HTR-8/SVneo (cell line): ENCODE results near the gene DDX39A.
A peak's percentile ranks its signal among the peaks of the same experiment; 100 is the strongest.
"Not testable (repeated sequence)": the region's sequence is repeated elsewhere in the genome, so short reads cannot be mapped to it uniquely, and the experiment has no call there.

Experiments used
- DNase-seq: peaks from one replicate; pipeline ENCODE4 v3.0.0; 2011; ENCODE audit warnings: low spot score, mixed read lengths; ENCODE audit not compliant: insufficient read length
- FAIRE-seq: peaks from 2 replicates; lab custom pipeline; 2011; peaks lifted over from hg19 to GRCh38; lab: Jason Lieb, UNC

The DDX39A gene

DNA sequence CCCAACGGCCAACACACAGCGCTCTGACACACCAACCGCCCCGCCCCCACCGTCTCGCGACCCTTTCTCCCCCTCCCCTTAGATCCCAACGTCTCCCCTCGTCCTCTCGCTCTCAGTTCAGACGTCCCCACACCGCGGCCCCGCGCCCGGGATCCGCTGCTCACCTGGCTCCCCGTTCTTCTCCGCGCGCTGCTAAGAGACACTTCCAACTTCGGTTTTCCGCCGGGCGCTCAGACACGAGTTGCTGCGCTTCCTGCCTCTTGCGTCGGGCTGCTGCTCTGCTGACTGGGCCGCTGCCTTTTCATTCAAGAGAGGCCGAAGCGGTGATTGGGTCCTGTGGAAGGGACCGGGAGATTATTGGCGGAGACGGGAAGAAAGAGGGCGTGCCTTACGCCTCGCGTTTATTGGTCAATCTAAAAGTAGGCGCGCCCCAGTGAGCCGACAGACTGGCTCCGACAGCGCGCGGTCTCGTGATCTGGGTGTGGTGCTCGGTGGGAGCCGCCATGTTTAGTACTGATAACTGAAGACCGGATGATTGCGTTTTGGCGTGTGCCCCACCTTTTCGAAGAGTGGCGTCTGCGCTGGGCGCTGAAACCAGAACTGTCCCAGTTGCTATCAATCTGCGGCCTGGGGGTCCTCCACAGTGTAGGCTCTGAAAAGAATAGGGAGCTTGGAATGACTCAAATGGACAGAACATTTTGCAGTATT, at the start of gene DDX39A:
Gene DDX39A, minus strand, starts transcription at position 236 of the 708 bp plus-strand sequence. CDS start 6,121 bp downstream, outside the sequence.
- FAIRE-seq = peak; percentile 76
- DNase-seq = peak; percentile 99

- no peak for FAIRE-seq
- no peak for DNase-seq
Measured at GRCh38 chr19:14467816-14468215, 48.7 kb upstream of the DDX39A start.

GRCh38 chr19:14467391-14467790, 48.2 kb upstream of the DDX39A start:
- no peak for FAIRE-seq
- no peak for DNase-seq

DNA sequence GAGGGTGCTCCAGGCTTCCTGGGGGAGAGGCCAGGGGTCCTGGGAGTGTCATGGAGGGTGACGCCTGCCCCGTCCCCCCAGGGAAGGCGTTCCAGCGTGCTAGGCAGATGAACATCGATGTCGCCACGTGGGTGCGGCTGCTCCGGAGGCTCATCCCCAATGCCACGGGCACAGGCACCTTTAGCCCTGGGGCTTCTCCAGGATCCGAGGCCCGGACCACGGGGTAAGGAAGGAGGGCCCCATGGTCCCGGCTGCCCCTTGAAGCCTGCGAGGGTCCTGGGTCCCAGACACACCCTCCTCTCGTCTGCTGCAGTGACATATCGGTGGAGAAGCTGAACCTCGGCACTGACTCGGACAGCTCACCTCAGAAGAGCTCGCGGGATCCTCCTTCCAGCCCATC, 44.6 kb upstream of the DDX39A start:
- no peak for FAIRE-seq
- DNase-seq = no peak

- FAIRE-seq, DNase-seq: not testable (repeated sequence)
Measured at GRCh38 chr19:14462401-14462800, 43.3 kb upstream of the DDX39A start.

- no peak for FAIRE-seq
Measured at GRCh38 chr19:14460935-14461334, 41.8 kb upstream of the DDX39A start.

DNA sequence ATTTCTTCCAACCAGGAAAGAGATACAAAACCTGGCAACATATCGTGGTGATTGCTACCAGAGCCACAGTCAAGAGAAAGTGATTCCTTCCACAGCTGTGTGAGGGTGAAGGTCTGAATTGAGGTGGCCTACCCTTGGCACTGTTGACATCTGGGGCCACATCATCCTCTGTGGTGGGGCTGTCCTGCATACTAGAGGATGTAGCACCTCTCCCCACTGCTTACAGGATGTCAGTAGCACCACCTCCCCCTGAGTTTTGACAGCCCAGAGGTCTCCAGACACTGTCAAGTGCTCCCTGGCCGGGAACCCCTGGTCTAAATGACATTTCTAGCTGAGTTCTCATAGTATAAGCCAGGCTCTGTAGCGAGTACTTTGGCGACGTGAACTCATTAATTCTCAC, 40.6 kb upstream of the DDX39A start:
- FAIRE-seq = no peak
- DNase-seq = no peak

More at GRCh38 chr19:14460935-14461334, 41.8 kb upstream of the DDX39A start:
- DNase-seq = no peak

- not testable (repeated sequence) for DNase-seq, FAIRE-seq
Measured at GRCh38 chr19:14452303-14452702, 33.2 kb upstream of the DDX39A start.

GRCh38 chr19:14450876-14451275, 31.7 kb upstream of the DDX39A start:
- DNase-seq (no peak), FAIRE-seq (no peak)

- FAIRE-seq (no peak), DNase-seq (no peak)
Measured at GRCh38 chr19:14450168-14450874, 31.2 kb upstream of the DDX39A start.

DNA sequence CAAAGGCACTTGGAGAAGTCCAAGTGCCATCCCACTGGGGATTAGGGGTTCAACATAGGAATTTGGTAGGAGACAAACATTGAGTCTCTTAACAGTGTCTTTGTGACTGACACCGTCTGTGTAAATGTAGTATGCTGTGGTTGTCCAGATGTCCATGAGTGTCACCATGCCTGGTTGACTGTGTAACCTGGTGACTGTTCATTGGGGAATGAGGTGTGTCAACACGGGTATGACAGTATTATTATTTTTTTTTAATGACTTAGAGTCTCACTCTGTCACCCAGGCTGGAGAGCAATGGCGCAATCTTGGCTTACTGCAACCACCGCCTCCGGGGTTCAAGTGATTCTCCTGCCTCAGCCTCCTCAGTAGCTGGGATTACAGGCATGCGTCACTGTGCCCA, 30.2 kb upstream of the DDX39A start:
- no peak for FAIRE-seq
- no peak for DNase-seq

- no peak for DNase-seq
- no peak for FAIRE-seq
Measured at GRCh38 chr19:14446336-14447036, 27.3 kb upstream of the DDX39A start.

- DNase-seq (no peak), FAIRE-seq (peak; percentile 95)
Measured at GRCh38 chr19:14443632-14444216, 24.6 kb upstream of the DDX39A start.

DNA sequence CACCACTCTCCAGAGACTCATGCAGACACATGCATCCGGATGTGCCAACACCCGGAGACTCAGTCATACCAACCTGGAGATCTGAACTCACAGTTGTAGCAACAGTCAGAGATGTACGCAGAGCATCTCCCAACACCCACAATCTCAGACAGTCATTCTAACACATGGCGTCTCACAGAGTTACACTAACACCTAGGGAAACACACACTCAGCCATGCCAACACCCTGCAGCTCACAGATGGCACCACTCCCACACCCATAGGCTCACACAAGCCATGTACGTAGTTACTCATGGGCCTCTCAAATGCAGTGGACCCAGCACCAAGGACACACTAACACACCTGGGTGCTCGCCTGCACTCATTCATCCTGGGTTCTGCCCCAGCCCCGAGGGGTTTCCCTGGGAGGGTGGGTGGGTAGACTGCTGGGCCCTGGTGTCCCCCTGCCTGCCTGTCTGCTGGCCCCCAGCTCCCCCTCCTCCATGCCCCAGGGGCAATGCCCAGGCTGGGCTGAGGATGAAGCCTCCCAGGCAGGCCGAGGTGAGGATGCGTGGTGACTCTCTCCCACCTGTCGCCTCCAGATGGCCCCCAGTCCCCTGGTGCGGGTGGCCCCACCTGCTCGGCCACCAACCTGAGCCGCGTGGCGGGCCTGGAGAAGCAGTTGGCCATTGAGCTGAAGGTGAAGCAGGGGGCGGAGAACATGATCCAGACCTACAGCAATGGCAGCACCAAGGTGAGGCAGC, 23.9 kb upstream of the DDX39A start:
- no peak for FAIRE-seq
- no peak for DNase-seq

- DNase-seq (no peak), FAIRE-seq (no peak)
Measured at GRCh38 chr19:14441041-14441938, 22.1 kb upstream of the DDX39A start.

DNA sequence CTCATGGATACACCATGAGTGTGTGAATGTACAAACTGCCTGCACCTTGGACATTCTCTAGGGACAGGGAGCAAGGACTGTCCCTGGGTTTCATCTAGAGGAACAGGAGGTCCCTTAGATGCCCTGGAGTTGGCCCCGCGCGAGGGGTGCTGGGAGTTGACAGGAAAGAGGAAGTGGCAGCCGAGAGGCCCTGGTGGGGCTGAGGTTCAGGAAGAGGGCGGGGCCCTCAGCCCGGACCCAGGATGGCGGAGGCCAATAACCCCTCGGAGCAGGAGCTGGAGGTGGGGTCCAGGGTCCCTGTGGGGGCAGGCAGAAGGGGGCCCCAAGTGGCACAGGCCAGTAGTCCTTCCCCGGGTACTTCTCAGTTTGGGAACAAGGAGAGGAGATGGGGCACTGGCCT, 20.9 kb upstream of the DDX39A start:
- DNase-seq (no peak), FAIRE-seq (no peak)

- FAIRE-seq = no peak
Measured at GRCh38 chr19:14439014-14439413, 19.9 kb upstream of the DDX39A start.

DNA sequence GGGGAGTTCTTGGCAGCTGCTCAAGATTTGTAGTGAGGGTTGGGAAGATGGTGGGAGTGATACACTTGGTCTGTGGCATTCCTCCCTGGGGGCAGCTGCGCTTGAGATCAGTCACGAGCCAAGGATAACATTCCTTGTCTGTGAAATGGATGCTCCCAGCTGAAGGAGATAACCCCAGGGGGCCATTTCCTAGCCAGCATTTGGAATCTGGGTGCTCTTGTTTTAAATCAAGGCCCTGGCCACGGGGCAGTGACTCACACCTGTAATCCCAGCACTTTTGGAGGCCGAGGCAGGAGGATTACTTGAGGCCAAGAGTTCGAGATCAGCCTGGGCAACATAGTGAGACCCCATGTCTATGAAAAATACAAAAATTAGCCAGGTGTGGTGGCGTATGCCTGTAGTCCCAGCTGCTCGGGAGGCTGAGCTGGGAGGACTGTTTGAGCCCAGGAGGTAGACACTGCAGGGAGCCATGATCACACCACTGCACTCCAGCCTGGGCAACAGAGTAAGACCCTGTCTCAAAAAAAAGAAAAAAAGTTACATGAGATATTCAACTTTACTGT, 18.5 kb upstream of the DDX39A start:
- no peak for DNase-seq

More at GRCh38 chr19:14439014-14439413, 19.9 kb upstream of the DDX39A start:
- no peak for DNase-seq

More for the DNA sequence above, 18.5 kb upstream of the DDX39A start:
- FAIRE-seq = no peak
